Measurements from ENCODE around the gene ZNF174.
A peak's percentile ranks its signal among the peaks of the same experiment; 100 is the strongest.

The ZNF174 gene

GRCh38 chr16:3363793-3364192, 37.2 kb upstream of the ZNF174 start:
- peaks cover 0 to 4% of the 10 kb centered on the region in 2 experiments for H3K4me1 ChIP-seq (ENCODE audit: control insufficient read depth in 1 of 2, insufficient read depth in 1 of 2, low read depth in 1 of 2, low read length in 1 of 2)
- H3K27me3 ChIP-seq: peaks cover 45% of the 10 kb centered on the region
- no peak for TF ChIP-seq CTCF (IDR thresholded peaks at IDR 0.05)
- no peak overlapping the region for H3K4me3 ChIP-seq (ENCODE audit: low read depth in 1 of 2, low read length in 1 of 2)
- peaks cover 3% of the 10 kb centered on the region for H3K9me3 ChIP-seq
- no peak overlapping the region for H3K27ac ChIP-seq
- H3K36me3 ChIP-seq: no peaks in the 10 kb centered on the region

- Histone ChIP-seq H3K27ac (peak overlapping the region; percentile 55), H3K4me1 (ENCODE audit: control insufficient read depth in 1 of 2, insufficient read depth in 1 of 2, low read depth in 1 of 2, low read length in 1 of 2) (peaks cover 0 to 4% of the 10 kb centered on the region in 2 experiments), H3K36me3 (no peaks in the 10 kb centered on the region), H3K9me3 (peaks cover 5% of the 10 kb centered on the region), H3K27me3 (peaks cover 34% of the 10 kb centered on the region), H3K4me3 (ENCODE audit: low read depth in 1 of 2, low read length in 1 of 2) (peak overlapping the region; percentile 34 to 45)
- no peak for TF ChIP-seq CTCF (IDR thresholded peaks at IDR 0.05)
Measured at GRCh38 chr16:3364774-3365427, 36.1 kb upstream of the ZNF174 start.

GRCh38 chr16:3369073-3369472, 31.9 kb upstream of the ZNF174 start:
- Histone ChIP-seq H3K4me3 (ENCODE audit: low read depth in 1 of 2, low read length in 1 of 2) (no peak overlapping the region), H3K27me3 (no peaks in the 10 kb centered on the region), H3K27ac (no peak overlapping the region), H3K9me3 (peaks cover 5% of the 10 kb centered on the region), H3K4me1 (ENCODE audit: control insufficient read depth in 1 of 2, insufficient read depth in 1 of 2, low read depth in 1 of 2, low read length in 1 of 2) (peaks cover 0 to 4% of the 10 kb centered on the region in 2 experiments), H3K36me3 (no peaks in the 10 kb centered on the region)
- TF ChIP-seq CTCF (IDR thresholded peaks at IDR 0.05): no peak

GRCh38 chr16:3375680-3376079, 25.3 kb upstream of the ZNF174 start:
- Histone ChIP-seq H3K36me3 (no peaks in the 10 kb centered on the region), H3K4me3 (ENCODE audit: low read depth in 1 of 2, low read length in 1 of 2) (no peak overlapping the region), H3K4me1 (ENCODE audit: control insufficient read depth in 1 of 2, insufficient read depth in 1 of 2, low read depth in 1 of 2, low read length in 1 of 2) (no peaks in the 10 kb centered on the region), H3K27me3 (peaks cover 4% of the 10 kb centered on the region), H3K9me3 (peaks cover 4% of the 10 kb centered on the region), H3K27ac (no peak overlapping the region)
- TF ChIP-seq CTCF (IDR thresholded peaks at IDR 0.05): no peak

- no peak overlapping the region for H3K27ac ChIP-seq
- peaks cover 4% of the 10 kb centered on the region for H3K27me3 ChIP-seq
- peaks cover 4% of the 10 kb centered on the region for H3K36me3 ChIP-seq
- no peak for TF ChIP-seq CTCF (IDR thresholded peaks at IDR 0.05)
- peaks cover 24% of the 10 kb centered on the region for H3K9me3 ChIP-seq
- H3K4me1 ChIP-seq (ENCODE audit: control insufficient read depth in 1 of 2, insufficient read depth in 1 of 2, low read depth in 1 of 2, low read length in 1 of 2): no peaks in the 10 kb centered on the region
- H3K4me3 ChIP-seq (ENCODE audit: low read depth in 1 of 2, low read length in 1 of 2): no peak overlapping the region
Measured at GRCh38 chr16:3377917-3378316, 23.1 kb upstream of the ZNF174 start.
